Bronchial epithelial cell (primary cell): ENCODE results near the gene TMEM178A. TPM values are rescaled to one million over a fixed set of nuclear protein-coding genes. Genes with fewer than 3 reads are reported as not detected.
A peak's percentile ranks its signal among the peaks of the same experiment; 100 is the strongest.
"Not testable (repeated sequence)": the region's sequence is repeated elsewhere in the genome, so short reads cannot be mapped to it uniquely, and the experiment has no call there.

Experiments used
- DNase-seq: peaks from one replicate; pipeline ENCODE4 v3.0.0-alpha.2; 2010; ENCODE audit warnings: low read depth
- FAIRE-seq: peaks from 2 replicates; lab custom pipeline; 2011; peaks lifted over from hg19 to GRCh38; lab: Jason Lieb, UNC
- H3K27me3 ChIP-seq: 2 replicates; pipeline ENCODE4 v1.5.1; 2011; ENCODE audit warnings: low read length; ENCODE audit not compliant: control insufficient read depth, insufficient read depth
- H3K36me3 ChIP-seq: 2 replicates; pipeline ENCODE4 v1.5.1; 2011; ENCODE audit warnings: low read length; ENCODE audit not compliant: control insufficient read depth, insufficient read depth
- H3K4me3 ChIP-seq: 2 replicates; pipeline ENCODE4 v1.5.1; 2011; ENCODE audit warnings: mild to moderate bottlenecking, low read depth, low read length, control low read depth
- CTCF ChIP-seq: IDR thresholded peaks from 2 replicates; pipeline ENCODE4 v1.5.1; 2011; ENCODE audit warnings: mild to moderate bottlenecking, moderate library complexity, low read length, control low read depth, inconsistent platforms; ENCODE audit not compliant: insufficient read depth, severe bottlenecking
- total RNA-seq: library from RNA; depleted of rRNA; stranded (reverse); fragments of >200 nt; gene quantifications from 2 replicates; pipeline ENCODE4 v1.2.1, GENCODE V29; 2014

TMEM178A gene
- total RNA-seq, 1 donor from 2014 or later, result 0.26 TPM

- Histone ChIP-seq H3K4me3 (no peak overlapping the region), H3K27me3 (no peaks in the 10 kb centered on the region), H3K36me3 (no peaks in the 10 kb centered on the region)
- no peak for TF ChIP-seq CTCF
- DNase-seq, result no peak
- no peak for FAIRE-seq
Measured at GRCh38 chr2:39623917-39624316, 41.8 kb upstream of the TMEM178A start.

- Histone ChIP-seq H3K27me3 (no peaks in the 10 kb centered on the region), H3K4me3 (no peak overlapping the region), H3K36me3 (no peaks in the 10 kb centered on the region)
- FAIRE-seq, result no peak
- no peak for TF ChIP-seq CTCF
- no peak for DNase-seq
Measured at GRCh38 chr2:39625193-39625926, 40.4 kb upstream of the TMEM178A start.

GRCh38 chr2:39625927-39626270, 39.8 kb upstream of the TMEM178A start:
- FAIRE-seq (no peak), DNase-seq (peak; percentile 52)
- no peaks in the 10 kb centered on the region for H3K27me3 ChIP-seq
- TF ChIP-seq CTCF, result no peak
- no peaks in the 10 kb centered on the region for H3K36me3 ChIP-seq
- no peak overlapping the region for H3K4me3 ChIP-seq

- H3K4me3 ChIP-seq, H3K27me3 ChIP-seq, H3K36me3 ChIP-seq, DNase-seq, FAIRE-seq: not testable (repeated sequence)
Measured at GRCh38 chr2:39628346-39628745, 37.4 kb upstream of the TMEM178A start.

- no peak for TF ChIP-seq CTCF
- Histone ChIP-seq H3K36me3 (no peaks in the 10 kb centered on the region), H3K4me3 (no peak overlapping the region), H3K27me3 (no peaks in the 10 kb centered on the region)
- peak; percentile 60 for DNase-seq
- FAIRE-seq, result no peak
Measured at GRCh38 chr2:39629646-39630045, 36.1 kb upstream of the TMEM178A start.

- no peak for TF ChIP-seq CTCF
- Histone ChIP-seq H3K4me3 (no peak overlapping the region), H3K27me3 (no peaks in the 10 kb centered on the region), H3K36me3 (no peaks in the 10 kb centered on the region)
- DNase-seq (no peak), FAIRE-seq (no peak)
Measured at GRCh38 chr2:39631256-39631655, 34.5 kb upstream of the TMEM178A start.
